Liver (tissue), 9 donors: ENCODE data around the gene EHF. TPM values are rescaled to one million over a fixed set of nuclear protein-coding genes. Genes with fewer than 3 reads are reported as not detected.

ENCODE experiments used
- DNase-seq: peaks from one replicate; pipeline ENCODE4 v3.0.0-alpha.2; 2017; ENCODE audit warnings: low spot score
- H3K27ac ChIP-seq, 2 donors: one replicate each; pipeline ENCODE4 v1.7.0; 2013; ENCODE audit warnings: inconsistent platforms in 2 of 2, low read length in 2 of 2, control low read depth in 1 of 2, low read depth in 1 of 2, mild to moderate bottlenecking in 1 of 2
- H3K27me3 ChIP-seq, 4 donors: one replicate each; pipeline versions ENCODE4 v1.6.1 to v1.7.0; 2013; ENCODE audit warnings: low read length in 3 of 4, inconsistent platforms in 1 of 4, mild to moderate bottlenecking in 1 of 4, moderate library complexity in 1 of 4; ENCODE audit not compliant: control insufficient read depth in 4 of 4, insufficient read depth in 4 of 4
- H3K36me3 ChIP-seq, 4 donors: one replicate each; pipeline versions ENCODE4 v1.6.1 to v1.7.0; 2013; ENCODE audit warnings: low read length in 3 of 4, mild to moderate bottlenecking in 3 of 4, low read depth in 1 of 4, moderate library complexity in 1 of 4; ENCODE audit not compliant: control insufficient read depth in 4 of 4, insufficient read depth in 3 of 4
- H3K4me1 ChIP-seq, 4 donors: one replicate each; pipeline versions ENCODE4 v1.6.1 to v1.7.0; 2013; ENCODE audit warnings: low read length in 3 of 4, mild to moderate bottlenecking in 3 of 4, moderate library complexity in 1 of 4; ENCODE audit not compliant: control insufficient read depth in 4 of 4, insufficient read depth in 4 of 4
- H3K4me3 ChIP-seq, 3 donors: one replicate each; pipeline versions ENCODE4 v1.6.1 to v1.7.0; 2013; ENCODE audit warnings: low read length in 3 of 3, control low read depth in 1 of 3, low read depth in 1 of 3, mild to moderate bottlenecking in 1 of 3
- H3K9ac ChIP-seq, 2 donors: one replicate each; pipeline ENCODE4 v1.7.0; 2013; ENCODE audit warnings: low read length in 2 of 2, mild to moderate bottlenecking in 2 of 2, moderate library complexity in 2 of 2, control low read depth in 1 of 2, low read depth in 1 of 2
- H3K9me3 ChIP-seq, 4 donors: one replicate each; pipeline versions ENCODE4 v1.6.1 to v1.7.0; 2013; ENCODE audit warnings: low read length in 3 of 4; ENCODE audit not compliant: control insufficient read depth in 4 of 4
- EGR1 ChIP-seq, 2 donors: IDR thresholded peaks; 2 replicates each; pipeline ENCODE4 v1.6.1; 2016 to 2018; ENCODE audit warnings: antibody characterized with exemption in 2 of 2, low read depth in 2 of 2
- FOXA1 ChIP-seq: IDR thresholded peaks from 2 replicates; pipeline ENCODE4 v1.6.1; 2016; ENCODE audit warnings: antibody characterized with exemption
- FOXA2 ChIP-seq: IDR thresholded peaks from 2 replicates; pipeline ENCODE4 v1.6.1; 2016; ENCODE audit warnings: antibody characterized with exemption
- GABPA ChIP-seq, 2 donors: IDR thresholded peaks in 1 of 2; conservative IDR thresholded peaks in 1 of 2; 2 replicates each; pipeline ENCODE4 v1.6.1; 2016; ENCODE audit warnings: antibody characterized with exemption in 2 of 2, mild to moderate bottlenecking in 1 of 2, moderate library complexity in 1 of 2
- HNF4G ChIP-seq: IDR thresholded peaks from 2 replicates; pipeline ENCODE4 v1.6.1; 2016; ENCODE audit warnings: antibody characterized with exemption
- JUND ChIP-seq, 2 donors: IDR thresholded peaks; 2 replicates each; pipeline ENCODE4 v1.6.1; 2016; ENCODE audit warnings: antibody characterized with exemption in 2 of 2
- NR2F2 ChIP-seq: IDR thresholded peaks from 2 replicates; pipeline ENCODE4 v1.6.1; 2016; ENCODE audit warnings: antibody characterized with exemption
- RAD21 ChIP-seq, 2 donors: IDR thresholded peaks; 2 replicates each; pipeline ENCODE4 v1.6.1; 2016; ENCODE audit warnings: antibody characterized with exemption in 2 of 2, mild to moderate bottlenecking in 2 of 2
- RXRA ChIP-seq, 2 donors: IDR thresholded peaks; 2 replicates each; pipeline ENCODE4 v1.6.1; 2017 to 2018; ENCODE audit warnings: antibody characterized with exemption in 2 of 2, mild to moderate bottlenecking in 1 of 2
- TAF1 ChIP-seq: conservative IDR thresholded peaks from 2 replicates; pipeline ENCODE4 v1.6.1; 2016; ENCODE audit warnings: antibody characterized with exemption, mild to moderate bottlenecking
- YY1 ChIP-seq: IDR thresholded peaks from 2 replicates; pipeline ENCODE4 v1.6.1; 2016; ENCODE audit warnings: antibody characterized with exemption, mild to moderate bottlenecking
- WGBS: extraction: QIAGEN DNeasy Blood & Tissue Kit; methylation state at CpG from one replicate; pipeline ENCODE4 v1.1.7; 2013; 5-methylcytosine and 5-hydroxymethylcytosine counted together
- polyA plus RNA-seq, 2 donors: library from polyadenylated mRNA; stranded (reverse) in 1 of 2; unstranded in 1 of 2; fragments of 200-250 nt in 1 of 2; fragments of >200 nt in 1 of 2; fragmentation: Nextera tagmentation in 1 of 2; extraction: Ambion mirVana in 1 of 2; gene quantifications; one replicate each; pipeline versions ENCODE4 v1.2.1 to v1.2.3, GENCODE V29; 2013 to 2015
- total RNA-seq, 2 donors: library from RNA; depleted of rRNA; stranded (reverse); fragments of >200 nt; gene quantifications; one replicate each; pipeline ENCODE4 v1.2.3, GENCODE V29; 2014
- TF ChIP-seq, protein P1 (sequence below): IDR thresholded peaks from 2 replicates; pipeline ENCODE4 v1.6.1; 2016; ENCODE audit warnings: antibody characterized with exemption
- TF ChIP-seq, protein P2 (sequence below): fragments of 150-350 bp; IDR thresholded peaks from 2 replicates; pipeline ENCODE4 v1.5.1; 2017; ENCODE audit warnings: improper control_type of control experiment, low read depth, low read length; ENCODE audit not compliant: missing input control
- TF ChIP-seq, protein P3 (sequence below): IDR thresholded peaks from 2 replicates; pipeline ENCODE4 v1.6.1; 2016; ENCODE audit warnings: antibody characterized with exemption, mild to moderate bottlenecking
- TF ChIP-seq, protein P4 (sequence below): IDR thresholded peaks from 2 replicates; pipeline ENCODE4 v1.6.1; 2016; ENCODE audit warnings: antibody characterized with exemption
- TF ChIP-seq, protein P5 (sequence below): IDR thresholded peaks from 2 replicates; pipeline ENCODE4 v1.6.1; 2016; ENCODE audit warnings: antibody characterized with exemption
- donor health status: healthy.
- donor health status: healthy.
- donor health status: healthy.
- donor health status: healthy.
- donor health status: healthy.

Gene EHF
- total and polyA plus RNA-seq, 4 donors, result 0.85 to 5.9 (median 2.6) TPM

DNA sequence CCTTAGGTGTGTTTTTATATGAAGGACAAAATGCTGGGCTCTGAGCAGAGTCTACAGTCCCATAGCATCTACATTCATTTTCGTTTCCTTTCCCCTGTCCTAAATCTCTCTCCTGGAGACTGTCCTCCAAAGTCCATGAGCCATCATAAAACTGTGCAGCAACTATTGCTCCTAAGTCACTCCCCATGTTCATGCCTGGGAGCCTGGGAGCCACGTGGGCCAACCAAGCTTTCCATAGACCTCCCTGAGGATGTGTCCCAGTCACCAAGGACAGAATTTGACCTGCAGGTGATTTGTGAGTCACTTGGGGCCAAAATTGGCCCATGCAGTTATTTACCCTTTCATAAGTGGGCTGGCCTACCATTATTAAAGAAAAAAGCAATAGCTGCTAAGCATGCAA lies 28.7 kb downstream of the EHF start:
- no peak for DNase-seq
- Histone ChIP-seq H3K4me1 (peaks cover 2 to 15% (median 11%) of the 10 kb centered on the region in 4 donors), H3K36me3 (no peaks in the 10 kb centered on the region), H3K9me3 (no peaks in the 10 kb centered on the region), H3K9ac (no peak overlapping the region), H3K27me3 (no peaks in the 10 kb centered on the region), H3K27ac (no peak overlapping the region), H3K4me3 (no peak overlapping the region)
- WGBS, result 84% methylated on average over 2 of the region's 2 CpGs
- TF ChIP-seq JUND (IDR thresholded peaks at IDR 0.05), result no peak
- TF ChIP-seq TAF1, result no peak
- TF ChIP-seq HNF4G, result no peak
- TF ChIP-seq NR2F2, result no peak
- TF ChIP-seq, protein P1, sequence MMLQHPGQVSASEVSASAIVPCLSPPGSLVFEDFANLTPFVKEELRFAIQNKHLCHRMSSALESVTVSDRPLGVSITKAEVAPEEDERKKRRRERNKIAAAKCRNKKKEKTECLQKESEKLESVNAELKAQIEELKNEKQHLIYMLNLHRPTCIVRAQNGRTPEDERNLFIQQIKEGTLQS, result no peak
- TF ChIP-seq, protein P2, sequence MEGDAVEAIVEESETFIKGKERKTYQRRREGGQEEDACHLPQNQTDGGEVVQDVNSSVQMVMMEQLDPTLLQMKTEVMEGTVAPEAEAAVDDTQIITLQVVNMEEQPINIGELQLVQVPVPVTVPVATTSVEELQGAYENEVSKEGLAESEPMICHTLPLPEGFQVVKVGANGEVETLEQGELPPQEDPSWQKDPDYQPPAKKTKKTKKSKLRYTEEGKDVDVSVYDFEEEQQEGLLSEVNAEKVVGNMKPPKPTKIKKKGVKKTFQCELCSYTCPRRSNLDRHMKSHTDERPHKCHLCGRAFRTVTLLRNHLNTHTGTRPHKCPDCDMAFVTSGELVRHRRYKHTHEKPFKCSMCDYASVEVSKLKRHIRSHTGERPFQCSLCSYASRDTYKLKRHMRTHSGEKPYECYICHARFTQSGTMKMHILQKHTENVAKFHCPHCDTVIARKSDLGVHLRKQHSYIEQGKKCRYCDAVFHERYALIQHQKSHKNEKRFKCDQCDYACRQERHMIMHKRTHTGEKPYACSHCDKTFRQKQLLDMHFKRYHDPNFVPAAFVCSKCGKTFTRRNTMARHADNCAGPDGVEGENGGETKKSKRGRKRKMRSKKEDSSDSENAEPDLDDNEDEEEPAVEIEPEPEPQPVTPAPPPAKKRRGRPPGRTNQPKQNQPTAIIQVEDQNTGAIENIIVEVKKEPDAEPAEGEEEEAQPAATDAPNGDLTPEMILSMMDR, result no peak
- TF ChIP-seq RAD21 (IDR thresholded peaks at IDR 0.05), result no peak

DNA sequence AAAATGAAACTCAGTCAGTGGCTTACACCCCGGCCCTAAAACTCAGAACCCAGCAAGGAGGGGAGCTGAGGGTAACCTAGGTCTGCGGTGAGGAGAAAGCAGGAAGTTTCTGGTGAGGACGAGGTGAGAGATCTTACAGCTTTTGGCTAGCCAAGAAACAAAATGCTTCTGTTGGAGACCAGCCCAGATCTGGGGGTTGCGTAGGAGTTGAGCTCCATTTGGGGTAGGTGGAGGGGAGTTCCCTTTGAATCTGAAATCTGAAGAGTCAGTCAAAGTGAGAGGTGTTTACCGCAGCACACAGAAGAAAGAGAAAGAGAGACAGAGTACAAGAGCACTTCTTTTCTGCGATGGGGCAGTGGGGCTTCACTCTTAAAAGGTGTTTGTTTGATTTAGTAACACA lies 29.6 kb downstream of the EHF start:
- Histone ChIP-seq H3K4me1 (peaks cover 2 to 23% (median 17%) of the 10 kb centered on the region in 4 donors), H3K36me3 (no peaks in the 10 kb centered on the region), H3K27ac (no peak overlapping the region), H3K9ac (no peak overlapping the region), H3K27me3 (no peaks in the 10 kb centered on the region), H3K4me3 (no peak overlapping the region), H3K9me3 (no peaks in the 10 kb centered on the region)
- 80% methylated on average over 6 of the region's 6 CpGs for WGBS
- DNase-seq, result no peak
- TF ChIP-seq, protein P3, sequence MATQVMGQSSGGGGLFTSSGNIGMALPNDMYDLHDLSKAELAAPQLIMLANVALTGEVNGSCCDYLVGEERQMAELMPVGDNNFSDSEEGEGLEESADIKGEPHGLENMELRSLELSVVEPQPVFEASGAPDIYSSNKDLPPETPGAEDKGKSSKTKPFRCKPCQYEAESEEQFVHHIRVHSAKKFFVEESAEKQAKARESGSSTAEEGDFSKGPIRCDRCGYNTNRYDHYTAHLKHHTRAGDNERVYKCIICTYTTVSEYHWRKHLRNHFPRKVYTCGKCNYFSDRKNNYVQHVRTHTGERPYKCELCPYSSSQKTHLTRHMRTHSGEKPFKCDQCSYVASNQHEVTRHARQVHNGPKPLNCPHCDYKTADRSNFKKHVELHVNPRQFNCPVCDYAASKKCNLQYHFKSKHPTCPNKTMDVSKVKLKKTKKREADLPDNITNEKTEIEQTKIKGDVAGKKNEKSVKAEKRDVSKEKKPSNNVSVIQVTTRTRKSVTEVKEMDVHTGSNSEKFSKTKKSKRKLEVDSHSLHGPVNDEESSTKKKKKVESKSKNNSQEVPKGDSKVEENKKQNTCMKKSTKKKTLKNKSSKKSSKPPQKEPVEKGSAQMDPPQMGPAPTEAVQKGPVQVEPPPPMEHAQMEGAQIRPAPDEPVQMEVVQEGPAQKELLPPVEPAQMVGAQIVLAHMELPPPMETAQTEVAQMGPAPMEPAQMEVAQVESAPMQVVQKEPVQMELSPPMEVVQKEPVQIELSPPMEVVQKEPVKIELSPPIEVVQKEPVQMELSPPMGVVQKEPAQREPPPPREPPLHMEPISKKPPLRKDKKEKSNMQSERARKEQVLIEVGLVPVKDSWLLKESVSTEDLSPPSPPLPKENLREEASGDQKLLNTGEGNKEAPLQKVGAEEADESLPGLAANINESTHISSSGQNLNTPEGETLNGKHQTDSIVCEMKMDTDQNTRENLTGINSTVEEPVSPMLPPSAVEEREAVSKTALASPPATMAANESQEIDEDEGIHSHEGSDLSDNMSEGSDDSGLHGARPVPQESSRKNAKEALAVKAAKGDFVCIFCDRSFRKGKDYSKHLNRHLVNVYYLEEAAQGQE, result no peak
- no peak for TF ChIP-seq RXRA (IDR thresholded peaks at IDR 0.05)
- no peak for TF ChIP-seq YY1
- no peak for TF ChIP-seq GABPA (IDR thresholded peaks at IDR 0.05 in 1 of 2, conservative IDR thresholded peaks at IDR 0.05 in 1 of 2)
- TF ChIP-seq, protein P4, sequence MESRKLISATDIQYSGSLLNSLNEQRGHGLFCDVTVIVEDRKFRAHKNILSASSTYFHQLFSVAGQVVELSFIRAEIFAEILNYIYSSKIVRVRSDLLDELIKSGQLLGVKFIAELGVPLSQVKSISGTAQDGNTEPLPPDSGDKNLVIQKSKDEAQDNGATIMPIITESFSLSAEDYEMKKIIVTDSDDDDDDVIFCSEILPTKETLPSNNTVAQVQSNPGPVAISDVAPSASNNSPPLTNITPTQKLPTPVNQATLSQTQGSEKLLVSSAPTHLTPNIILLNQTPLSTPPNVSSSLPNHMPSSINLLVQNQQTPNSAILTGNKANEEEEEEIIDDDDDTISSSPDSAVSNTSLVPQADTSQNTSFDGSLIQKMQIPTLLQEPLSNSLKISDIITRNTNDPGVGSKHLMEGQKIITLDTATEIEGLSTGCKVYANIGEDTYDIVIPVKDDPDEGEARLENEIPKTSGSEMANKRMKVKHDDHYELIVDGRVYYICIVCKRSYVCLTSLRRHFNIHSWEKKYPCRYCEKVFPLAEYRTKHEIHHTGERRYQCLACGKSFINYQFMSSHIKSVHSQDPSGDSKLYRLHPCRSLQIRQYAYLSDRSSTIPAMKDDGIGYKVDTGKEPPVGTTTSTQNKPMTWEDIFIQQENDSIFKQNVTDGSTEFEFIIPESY, result no peak
- TF ChIP-seq, protein P1, result no peak
- TF ChIP-seq, protein P5, sequence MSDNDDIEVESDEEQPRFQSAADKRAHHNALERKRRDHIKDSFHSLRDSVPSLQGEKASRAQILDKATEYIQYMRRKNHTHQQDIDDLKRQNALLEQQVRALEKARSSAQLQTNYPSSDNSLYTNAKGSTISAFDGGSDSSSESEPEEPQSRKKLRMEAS, result no peak
- TF ChIP-seq RAD21 (IDR thresholded peaks at IDR 0.05), result no peak
- TF ChIP-seq NR2F2, result no peak
- TF ChIP-seq FOXA1, result no peak
- no peak for TF ChIP-seq EGR1 (IDR thresholded peaks at IDR 0.05; ENCODE audit: low read depth in 2 of 2)
- TF ChIP-seq, protein P2, result no peak
- TF ChIP-seq HNF4G, result no peak
- TF ChIP-seq JUND (IDR thresholded peaks at IDR 0.05), result no peak
- no peak for TF ChIP-seq FOXA2
